ENCODE results near the gene MFSD2A.
"Not testable (repeated sequence)": the region's sequence is repeated elsewhere in the genome, so short reads cannot be mapped to it uniquely, and the experiment has no call there.

The MFSD2A gene

GRCh38 chr1:39954870-39955546 is at the start of gene MFSD2A:
Gene MFSD2A (plus strand): TSS chr1:39955145. CDS start chr1:39955293, 148 bp downstream.
- peak; percentile 50 to 95 (median 89) for DNase-seq

GRCh38 chr1:39905172-39905571 is 49.8 kb upstream of the MFSD2A start:
- DNase-seq: no peak

DNA sequence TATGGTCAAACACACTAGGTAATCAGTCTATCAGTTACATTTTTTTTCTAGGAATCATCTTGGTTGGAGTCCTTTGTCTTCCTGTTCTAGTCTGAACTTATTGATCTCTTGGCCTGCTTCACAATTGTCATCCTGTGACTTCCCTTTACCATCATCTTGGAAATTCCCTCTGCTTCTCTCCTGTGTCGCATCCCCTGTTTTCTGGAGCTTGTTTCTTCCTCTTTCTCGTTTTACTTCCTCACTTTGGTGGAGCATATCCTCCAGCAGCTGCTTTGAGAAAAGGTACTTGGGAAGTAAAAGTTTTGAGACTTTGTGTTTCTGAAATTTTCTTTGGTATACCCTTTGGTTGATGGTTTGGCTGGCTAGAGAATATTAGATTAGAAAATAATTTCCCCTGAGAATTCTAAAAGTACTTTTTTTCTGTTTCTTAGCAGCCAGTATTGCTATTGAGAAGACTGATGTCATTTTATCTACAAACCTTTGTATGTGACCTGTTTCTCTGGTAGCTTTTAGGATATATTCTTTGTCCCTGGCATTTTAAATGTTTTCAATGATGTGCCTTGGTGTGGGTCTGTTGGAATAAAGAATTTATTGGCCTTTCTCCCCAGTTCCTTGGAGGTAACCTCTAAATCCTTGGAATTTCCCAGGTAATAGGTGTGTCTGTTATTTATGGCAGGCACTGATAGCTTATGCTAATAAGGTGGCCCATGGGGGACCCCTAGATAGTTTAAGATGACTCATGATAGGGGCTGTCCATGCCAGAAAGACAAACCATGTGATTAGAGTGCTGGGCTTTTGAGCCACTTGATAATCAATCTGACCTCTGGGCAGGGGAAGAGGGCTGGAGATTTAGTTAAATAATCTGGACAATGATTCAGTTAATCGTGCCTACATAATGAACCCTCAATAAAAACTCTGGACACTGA is 47.2 kb upstream of the MFSD2A start:
- peak in 1 of 56 donors; percentile 14 for DNase-seq

- DNase-seq: no peak
These were observed 46.4 kb upstream of the MFSD2A start for GRCh38 chr1:39908534-39908933.

- DNase-seq: no peak
These were observed 44.7 kb upstream of the MFSD2A start for GRCh38 chr1:39910263-39910662.

DNA sequence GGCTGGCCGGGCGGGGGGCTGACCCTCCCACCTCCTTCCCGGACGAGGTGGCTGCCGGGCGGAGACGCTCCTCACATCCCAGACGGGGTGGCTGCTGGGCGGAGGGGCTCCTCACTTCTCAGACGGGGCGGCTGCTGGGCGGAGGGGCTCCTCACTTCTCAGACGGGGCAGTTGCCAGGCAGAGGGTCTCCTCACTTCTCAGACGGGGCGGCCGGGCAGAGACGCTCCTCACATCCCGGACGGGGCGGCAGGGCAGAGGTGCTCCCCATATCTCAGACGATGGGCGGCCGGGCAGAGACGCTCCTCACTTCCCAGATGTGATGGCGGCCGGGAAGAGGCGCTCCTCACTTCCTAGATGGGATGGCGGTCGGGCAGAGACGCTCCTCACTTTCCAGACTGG is 41.8 kb upstream of the MFSD2A start:
- not testable (repeated sequence) for DNase-seq

DNA sequence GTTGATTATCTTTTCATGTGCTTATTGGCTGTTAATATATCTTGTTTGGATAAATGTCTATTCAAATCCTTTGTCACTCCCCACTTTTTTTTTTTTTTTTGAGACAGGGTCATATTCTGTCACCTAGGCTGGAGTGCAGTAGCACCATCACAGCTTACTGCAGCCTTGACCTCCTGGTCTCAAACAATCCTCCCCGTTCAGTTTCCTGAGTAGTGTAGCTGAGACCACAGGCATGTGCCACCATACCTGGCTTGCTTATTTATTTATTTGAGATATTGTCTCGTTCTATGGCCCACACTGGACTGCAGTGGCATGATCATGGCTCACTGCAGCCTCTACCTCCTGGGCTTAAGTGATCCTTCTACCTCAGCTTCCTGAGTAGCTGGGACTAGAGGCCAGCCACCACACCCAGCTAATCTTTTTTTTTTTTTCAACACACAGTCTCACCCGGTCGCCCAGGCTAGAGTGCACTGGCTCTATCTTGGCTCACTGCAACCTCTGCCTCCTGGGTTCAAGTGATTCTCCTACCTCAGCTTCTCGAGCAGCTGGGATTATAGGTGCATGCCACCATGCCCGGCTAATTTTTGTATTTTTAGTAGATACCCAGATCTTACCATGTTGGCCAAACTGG is 39.3 kb upstream of the MFSD2A start:
- DNase-seq: no peak

DNA sequence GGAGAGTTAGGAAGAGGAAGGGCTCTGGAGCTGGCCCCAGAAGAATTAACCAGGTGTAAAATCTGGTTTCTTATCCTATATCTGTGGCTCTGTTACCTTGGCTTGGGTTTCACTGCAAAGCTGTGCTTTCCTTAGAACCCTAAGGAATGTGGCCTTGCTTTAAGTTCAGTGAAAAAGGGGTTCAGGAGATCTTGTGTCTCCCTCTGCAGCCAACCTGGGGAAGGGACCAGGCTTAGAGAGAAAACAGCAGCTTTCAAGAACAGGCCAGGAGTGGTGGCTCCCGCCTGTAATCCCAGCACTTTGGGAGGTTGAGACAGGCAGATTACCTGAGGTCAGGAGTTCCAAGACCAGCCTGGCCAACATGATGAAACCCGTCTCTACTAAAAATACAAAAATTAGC is 37.1 kb upstream of the MFSD2A start:
- no peak for DNase-seq

- peak in 14 of 56 donors; percentile 5 to 40 (median 20) for DNase-seq
These were observed 35.4 kb upstream of the MFSD2A start for GRCh38 chr1:39919545-39919944.

DNA sequence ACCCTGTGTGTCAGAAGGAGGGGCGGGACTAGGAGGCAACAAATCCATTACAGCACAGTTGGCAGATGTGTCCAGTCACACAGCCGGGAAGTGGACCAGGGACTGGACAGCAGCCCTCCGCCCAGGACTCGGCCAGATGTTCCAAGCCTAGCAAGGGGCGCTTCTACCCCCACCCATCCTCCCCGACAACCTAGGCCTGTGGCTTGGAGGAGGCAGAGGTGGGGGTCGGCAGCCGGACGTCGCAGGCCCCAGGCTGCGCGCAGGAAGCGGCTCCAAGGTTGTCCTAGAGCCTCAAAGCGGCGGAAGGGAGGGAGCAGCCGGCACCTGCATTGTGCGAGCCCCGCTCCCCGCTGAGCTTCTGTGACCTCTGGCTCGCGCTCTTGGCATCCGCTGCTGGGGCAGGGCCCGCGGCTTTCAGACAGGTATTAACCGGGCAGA is 32.7 kb upstream of the MFSD2A start:
- DNase-seq: no peak

GRCh38 chr1:39925721-39926342 is 29.1 kb upstream of the MFSD2A start:
- no peak for DNase-seq

DNA sequence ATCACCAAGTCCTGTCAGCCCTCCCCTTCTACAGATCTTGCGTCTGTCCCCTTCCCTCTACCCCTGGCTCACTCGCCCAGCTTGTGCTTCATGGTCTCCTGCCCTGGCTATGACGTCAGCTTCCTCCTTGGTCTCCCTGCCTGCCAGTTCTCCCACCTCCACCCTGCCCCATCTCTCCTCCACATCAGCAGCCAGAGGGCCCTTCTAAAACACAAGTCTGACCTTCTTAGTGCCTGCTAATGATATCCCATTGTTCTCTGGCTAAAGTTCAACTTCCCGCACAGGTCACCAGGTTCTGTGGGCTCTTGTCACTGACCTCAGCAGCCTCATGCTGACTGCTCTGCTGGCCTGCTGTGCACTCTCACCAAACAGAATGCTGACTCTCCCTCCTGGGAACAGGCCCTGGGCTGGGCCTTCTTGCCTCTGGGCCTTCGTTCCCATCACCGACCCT is 28.6 kb upstream of the MFSD2A start:
- no peak for DNase-seq

DNA sequence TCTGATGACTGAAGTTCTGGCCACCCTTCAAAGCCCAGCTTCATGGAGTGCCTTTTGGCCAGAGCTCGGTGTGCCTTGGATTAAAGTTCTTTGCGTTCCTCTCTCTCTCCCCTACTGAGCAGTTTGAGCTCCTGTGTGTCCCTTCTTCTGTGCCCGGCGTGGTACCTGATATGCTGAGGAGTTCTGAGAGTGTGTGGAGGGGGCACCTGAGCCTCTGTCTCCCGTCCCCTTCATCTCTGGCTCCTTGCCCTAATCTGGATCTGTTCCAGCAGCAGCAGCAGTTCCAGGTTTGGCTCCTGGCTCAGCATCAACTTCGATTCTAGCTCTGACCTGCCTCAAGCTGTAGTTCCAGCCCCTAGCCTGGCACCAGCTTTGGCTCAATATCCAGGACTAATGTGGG is 28.1 kb upstream of the MFSD2A start:
- DNase-seq: no peak

- no peak for DNase-seq
These were observed 27.4 kb upstream of the MFSD2A start for GRCh38 chr1:39927538-39927937.

- DNase-seq: no peak
These were observed 25.9 kb upstream of the MFSD2A start for GRCh38 chr1:39928809-39929587.

GRCh38 chr1:39933956-39934941 is 20.7 kb upstream of the MFSD2A start:
- DNase-seq: peak in 11 of 56 donors; percentile 9 to 53 (median 27)

- DNase-seq: peak in 5 of 56 donors; percentile 10 to 28 (median 20)
These were observed 18.0 kb upstream of the MFSD2A start for GRCh38 chr1:39936724-39937491.

- no peak for DNase-seq
These were observed 16.1 kb upstream of the MFSD2A start for GRCh38 chr1:39938856-39939255.

All from amygdala (tissue), 56 donors.